Measurements from ENCODE around the gene TMX2.
"Not testable (repeated sequence)": the region's sequence is repeated elsewhere in the genome, so short reads cannot be mapped to it uniquely, and the experiment has no call there.

TMX2 gene

GRCh38 chr11:57709802-57710367 is 2.5 kb upstream of the TMX2 start:
- no peak overlapping the region for H3K4me3 ChIP-seq
- no peak overlapping the region for H3K27ac ChIP-seq

- peak within 1 kb of the TSS; percentile 72 to 98 (median 92) for H3K4me3 ChIP-seq
- peak within 1 kb of the TSS in 20 of 21 experiments; percentile 76 to 94 (median 89) for H3K27ac ChIP-seq
Observed at GRCh38 chr11:57711414-57712255, 758 bp upstream of the TMX2 start, which contains the start of gene MED19. Gene MED19, minus strand, starts transcription at chr11:57712215. Its CDS starts 36 bp downstream, at chr11:57712179.

GRCh38 chr11:57713835-57714234 is 1.4 kb downstream of the TMX2 start:
- Histone ChIP-seq H3K4me3 (peak overlapping the region in 5 of 7 experiments; percentile 72 to 98 (median 89)), H3K27ac (peak overlapping the region in 2 of 21 experiments; percentile 11 to 88)

GRCh38 chr11:57716726-57717125 is 4.3 kb downstream of the TMX2 start:
- H3K27ac ChIP-seq, H3K4me3 ChIP-seq: not testable (repeated sequence)

- no peak overlapping the region for H3K4me3 ChIP-seq
- H3K27ac ChIP-seq: peak overlapping the region in 1 of 21 experiments; percentile 6
Observed at GRCh38 chr11:57727185-57727584, 14.8 kb downstream of the TMX2 start.

- Histone ChIP-seq H3K4me3 (no peak overlapping the region), H3K27ac (no peak overlapping the region)
Observed at GRCh38 chr11:57728829-57729228, 16.4 kb downstream of the TMX2 start.

- Histone ChIP-seq H3K27ac (no peak overlapping the region), H3K4me3 (no peak overlapping the region)
Observed at GRCh38 chr11:57729479-57729878, 17.1 kb downstream of the TMX2 start.

GRCh38 chr11:57732661-57733060 is 20.3 kb downstream of the TMX2 start:
- H3K4me3 ChIP-seq: no peak overlapping the region
- no peak overlapping the region for H3K27ac ChIP-seq

GRCh38 chr11:57735619-57736298 is 23.4 kb downstream of the TMX2 start:
- no peak overlapping the region for H3K27ac ChIP-seq
- H3K4me3 ChIP-seq: no peak overlapping the region

- peak within 1 kb of the TSS; percentile 84 to 99 (median 93) for H3K27ac ChIP-seq
- H3K4me3 ChIP-seq: peak within 1 kb of the TSS; percentile 54 to 95 (median 76)
Observed at GRCh38 chr11:57741132-57742086, 29.0 kb downstream of the TMX2 start, which contains the start of gene SELENOH. Gene SELENOH, plus strand, starts transcription at chr11:57741491. Its CDS starts 105 bp downstream, at chr11:57741596.

GRCh38 chr11:57742087-57742452 is 29.7 kb downstream of the TMX2 start:
- H3K4me3 ChIP-seq: peak overlapping the region; percentile 54 to 95 (median 76)
- peak overlapping the region; percentile 84 to 99 (median 93) for H3K27ac ChIP-seq

- Histone ChIP-seq H3K27ac (no peak overlapping the region), H3K4me3 (no peak overlapping the region)
Observed at GRCh38 chr11:57744357-57744756, 32.0 kb downstream of the TMX2 start.

- Histone ChIP-seq H3K4me3 (no peak overlapping the region), H3K27ac (no peak overlapping the region)
Observed at GRCh38 chr11:57745206-57745605, 32.8 kb downstream of the TMX2 start.

- no peak overlapping the region for H3K27ac ChIP-seq
- H3K4me3 ChIP-seq: no peak overlapping the region
Observed at GRCh38 chr11:57746920-57747319, 34.5 kb downstream of the TMX2 start.

- Histone ChIP-seq H3K27ac (no peak overlapping the region), H3K4me3 (no peak overlapping the region)
Observed at GRCh38 chr11:57751176-57751575, 38.8 kb downstream of the TMX2 start.

- H3K4me3 ChIP-seq: no peak within 1 kb of the TSS
- peak within 1 kb of the TSS in 1 of 21 experiments; percentile 34 for H3K27ac ChIP-seq
Observed at GRCh38 chr11:57751676-57752253, 39.4 kb downstream of the TMX2 start, which contains the start of gene BTBD18. Gene BTBD18, minus strand, starts transcription at chr11:57751819. Its CDS starts 631 bp downstream, at chr11:57751188.

- Histone ChIP-seq H3K27ac (no peak overlapping the region), H3K4me3 (no peak overlapping the region)
Observed at GRCh38 chr11:57752954-57753353, 40.6 kb downstream of the TMX2 start.

GRCh38 chr11:57758174-57758573 is 45.8 kb downstream of the TMX2 start:
- H3K4me3 ChIP-seq: no peak overlapping the region
- no peak overlapping the region for H3K27ac ChIP-seq

Measured in skin epidermis (tissue), 12 donors.